Neutrophil (primary cell): ENCODE data around the gene C12orf42.

ENCODE experiments used
- H3K27ac ChIP-seq: fragments of 200-600 bp; sonication (generic); 2 replicates; pipeline ENCODE4 v1.5.1; 2016; ENCODE audit warnings: mild to moderate bottlenecking, moderate library complexity
- H3K27me3 ChIP-seq: fragments of 200-600 bp; sonication (generic); 2 replicates; pipeline ENCODE4 v1.6.0; 2016; ENCODE audit warnings: mild to moderate bottlenecking
- H3K36me3 ChIP-seq: fragments of 200-600 bp; sonication (generic); 2 replicates; pipeline ENCODE4 v1.5.1; 2017
- H3K4me1 ChIP-seq, 2 experiments: fragments of 200-600 bp in 1 of 2; sonication (generic) in 1 of 2; 1 replicate in 1 of 2; 2 replicates in 1 of 2; pipeline versions ENCODE4 v1.5.1 to v1.6.1; 2013 to 2016; ENCODE audit warnings: low read depth in 1 of 2, low read length in 1 of 2, mild to moderate bottlenecking in 1 of 2, moderate library complexity in 1 of 2; ENCODE audit not compliant: control insufficient read depth in 1 of 2, insufficient read depth in 1 of 2
- H3K4me3 ChIP-seq, 2 experiments: fragments of 200-600 bp in 1 of 2; sonication (generic) in 1 of 2; 1 replicate in 1 of 2; 2 replicates in 1 of 2; pipeline ENCODE4 v1.5.1; 2013 to 2016; ENCODE audit warnings: low read depth in 1 of 2, low read length in 1 of 2, mild to moderate bottlenecking in 1 of 2, moderate library complexity in 1 of 2
- H3K9me3 ChIP-seq: fragments of 200-600 bp; sonication (generic); 2 replicates; pipeline ENCODE4 v1.5.1; 2016
- CTCF ChIP-seq: fragments of 200-600 bp; sonication (generic); IDR thresholded peaks from 2 replicates; pipeline ENCODE4 v1.5.1; 2016; ENCODE audit warnings: antibody characterized with exemption

Gene C12orf42

GRCh38 chr12:103314786-103315185, 181.0 kb downstream of the C12orf42 start:
- no peaks in the 10 kb centered on the region for H3K36me3 ChIP-seq
- H3K27ac ChIP-seq: no peak overlapping the region
- no peaks in the 10 kb centered on the region for H3K4me1 ChIP-seq
- no peak for TF ChIP-seq CTCF
- no peak overlapping the region for H3K4me3 ChIP-seq
- no peaks in the 10 kb centered on the region for H3K27me3 ChIP-seq
- no peaks in the 10 kb centered on the region for H3K9me3 ChIP-seq

- no peaks in the 10 kb centered on the region for H3K4me1 ChIP-seq
- H3K27ac ChIP-seq: no peak overlapping the region
- H3K36me3 ChIP-seq: no peaks in the 10 kb centered on the region
- TF ChIP-seq CTCF: no peak
- H3K27me3 ChIP-seq: no peaks in the 10 kb centered on the region
- H3K9me3 ChIP-seq: no peaks in the 10 kb centered on the region
- no peak overlapping the region for H3K4me3 ChIP-seq
These were observed 181.9 kb downstream of the C12orf42 start for GRCh38 chr12:103313894-103314293.

GRCh38 chr12:103312742-103313354, 182.9 kb downstream of the C12orf42 start:
- H3K27ac ChIP-seq: no peak overlapping the region
- H3K36me3 ChIP-seq: no peaks in the 10 kb centered on the region
- H3K9me3 ChIP-seq: no peaks in the 10 kb centered on the region
- no peak overlapping the region for H3K4me3 ChIP-seq
- no peaks in the 10 kb centered on the region for H3K4me1 ChIP-seq
- no peak for TF ChIP-seq CTCF
- H3K27me3 ChIP-seq: no peaks in the 10 kb centered on the region

- Histone ChIP-seq H3K4me1 (no peaks in the 10 kb centered on the region), H3K36me3 (no peaks in the 10 kb centered on the region), H3K4me3 (no peak overlapping the region), H3K9me3 (no peaks in the 10 kb centered on the region), H3K27me3 (no peaks in the 10 kb centered on the region), H3K27ac (no peak overlapping the region)
- no peak for TF ChIP-seq CTCF
These were observed 185.1 kb downstream of the C12orf42 start for GRCh38 chr12:103310546-103311270.

- no peak for TF ChIP-seq CTCF
These were observed 187.4 kb downstream of the C12orf42 start for GRCh38 chr12:103308396-103308795.

More at GRCh38 chr12:103308396-103308795, 187.4 kb downstream of the C12orf42 start:
- Histone ChIP-seq H3K27ac (no peak overlapping the region), H3K36me3 (no peaks in the 10 kb centered on the region), H3K27me3 (peaks cover 5% of the 10 kb centered on the region), H3K9me3 (no peaks in the 10 kb centered on the region), H3K4me3 (no peak overlapping the region), H3K4me1 (no peaks in the 10 kb centered on the region)
